Measurements from ENCODE around the gene CELSR1.

DNA sequence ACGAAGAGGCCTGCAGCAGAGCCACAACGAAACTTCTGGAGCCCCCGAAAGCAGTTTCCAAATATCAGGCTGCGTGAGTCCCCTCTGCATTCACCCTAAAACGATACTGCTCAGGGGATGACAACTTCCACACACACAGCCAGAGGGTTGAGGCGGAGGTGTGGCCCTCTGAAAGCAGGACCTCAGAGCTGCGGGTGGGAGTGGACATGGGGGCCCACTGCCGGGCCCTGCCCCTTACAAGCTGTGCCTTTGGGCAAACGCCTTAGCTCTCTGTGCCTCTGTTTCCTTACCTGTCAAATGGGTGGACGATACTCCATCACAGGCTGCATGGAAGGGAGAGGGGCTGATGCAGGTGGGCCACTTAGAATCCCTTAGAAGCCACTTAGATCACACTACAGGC is 148.8 kb downstream of the CELSR1 start:
- TF ChIP-seq, protein P1, sequence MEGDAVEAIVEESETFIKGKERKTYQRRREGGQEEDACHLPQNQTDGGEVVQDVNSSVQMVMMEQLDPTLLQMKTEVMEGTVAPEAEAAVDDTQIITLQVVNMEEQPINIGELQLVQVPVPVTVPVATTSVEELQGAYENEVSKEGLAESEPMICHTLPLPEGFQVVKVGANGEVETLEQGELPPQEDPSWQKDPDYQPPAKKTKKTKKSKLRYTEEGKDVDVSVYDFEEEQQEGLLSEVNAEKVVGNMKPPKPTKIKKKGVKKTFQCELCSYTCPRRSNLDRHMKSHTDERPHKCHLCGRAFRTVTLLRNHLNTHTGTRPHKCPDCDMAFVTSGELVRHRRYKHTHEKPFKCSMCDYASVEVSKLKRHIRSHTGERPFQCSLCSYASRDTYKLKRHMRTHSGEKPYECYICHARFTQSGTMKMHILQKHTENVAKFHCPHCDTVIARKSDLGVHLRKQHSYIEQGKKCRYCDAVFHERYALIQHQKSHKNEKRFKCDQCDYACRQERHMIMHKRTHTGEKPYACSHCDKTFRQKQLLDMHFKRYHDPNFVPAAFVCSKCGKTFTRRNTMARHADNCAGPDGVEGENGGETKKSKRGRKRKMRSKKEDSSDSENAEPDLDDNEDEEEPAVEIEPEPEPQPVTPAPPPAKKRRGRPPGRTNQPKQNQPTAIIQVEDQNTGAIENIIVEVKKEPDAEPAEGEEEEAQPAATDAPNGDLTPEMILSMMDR (IDR thresholded peaks at IDR 0.05; ENCODE audit: low read depth, low read length): no peak
- no peak for TF ChIP-seq EZH2phosphoT487 (IDR thresholded peaks at IDR 0.05; ENCODE audit: low read depth)

Data from OCI-LY3 (cell line).